DOHH2 (cell line): ENCODE measurements around the gene EIF3F.

Experiments
- H3F3A ChIP-seq: fragments of 200-600 bp; sonication (generic), shearing (Covaris generic); 2 replicates; pipeline ENCODE4 v1.6.0; 2016; ENCODE audit warnings: antibody characterized with exemption, mild to moderate bottlenecking; ENCODE audit not compliant: control insufficient read depth, insufficient read depth
- H3K27ac ChIP-seq: fragments of 200-600 bp; sonication (generic); 2 replicates; pipeline ENCODE4 v1.5.1; 2014; ENCODE audit warnings: low read depth, mild to moderate bottlenecking, low read length, moderate library complexity
- H3K27me3 ChIP-seq: fragments of 200-600 bp; sonication (generic); 2 replicates; pipeline ENCODE4 v1.6.1; 2014; ENCODE audit warnings: mild to moderate bottlenecking, low read length, mixed read lengths; ENCODE audit not compliant: control insufficient read depth
- H3K36me3 ChIP-seq: fragments of 200-600 bp; sonication (generic); 2 replicates; pipeline ENCODE4 v1.6.1; 2014; ENCODE audit warnings: mild to moderate bottlenecking, low read length, moderate library complexity, mixed read lengths; ENCODE audit not compliant: control insufficient read depth
- H3K4me1 ChIP-seq: fragments of 200-600 bp; sonication (generic); 2 replicates; pipeline ENCODE4 v1.6.1; 2014; ENCODE audit warnings: mild to moderate bottlenecking, low read length, mixed read lengths; ENCODE audit not compliant: control insufficient read depth
- H3K4me2 ChIP-seq: fragments of 200-600 bp; sonication (generic); 2 replicates; pipeline ENCODE4 v1.6.0; 2014; ENCODE audit warnings: mild to moderate bottlenecking, low read length, moderate library complexity
- H3K4me3 ChIP-seq: fragments of 200-600 bp; sonication (generic); 2 replicates; pipeline ENCODE4 v1.5.1; 2014; ENCODE audit warnings: mild to moderate bottlenecking, low read length, mixed read lengths
- H3K79me2 ChIP-seq: fragments of 200-600 bp; sonication (generic); 2 replicates; pipeline ENCODE4 v1.6.1; 2014; ENCODE audit warnings: mild to moderate bottlenecking, low read length, mixed read lengths; ENCODE audit not compliant: control insufficient read depth
- H3K9me2 ChIP-seq: fragments of 200-600 bp; sonication (generic); replicated peaks from 2 replicates; pipeline ENCODE4 v1.6.1; 2014; ENCODE audit warnings: mild to moderate bottlenecking, low read length, mixed read lengths; ENCODE audit not compliant: control insufficient read depth
- H3K9me3 ChIP-seq: fragments of 200-600 bp; sonication (generic); 2 replicates; pipeline ENCODE4 v1.6.1; 2014; ENCODE audit warnings: antibody characterized with exemption, low read length, mixed read lengths; ENCODE audit not compliant: control insufficient read depth, insufficient read depth
- H4K20me1 ChIP-seq: fragments of 200-600 bp; sonication (generic); 2 replicates; pipeline ENCODE4 v1.6.0; 2014; ENCODE audit warnings: low read depth, mild to moderate bottlenecking, antibody characterized with exemption, low read length, moderate library complexity; ENCODE audit not compliant: control insufficient read depth, insufficient read depth
- EZH2phosphoT487 ChIP-seq: fragments of 200-600 bp; sonication (generic); IDR thresholded peaks from 2 replicates; pipeline ENCODE4 v1.6.1; 2017; ENCODE audit warnings: borderline replicate concordance, mild to moderate bottlenecking, antibody characterized with exemption, low read length, moderate library complexity, mixed read lengths
- TF ChIP-seq, protein P1 (sequence below): fragments of 200-600 bp; sonication (generic); IDR thresholded peaks from one replicate; pipeline ENCODE4 v1.5.1; 2014; ENCODE audit warnings: antibody characterized with exemption, mild to moderate bottlenecking, low read depth, low read length; ENCODE audit not compliant: poor library complexity, severe bottlenecking

EIF3F gene

GRCh38 chr11:8015753-8016239, 28.7 kb downstream of the EIF3F start:
- H3K27ac ChIP-seq, result no peak overlapping the region
- H3K79me2 ChIP-seq, result no peaks in the 10 kb centered on the region
- no peak for TF ChIP-seq EZH2phosphoT487
- TF ChIP-seq, protein P1, sequence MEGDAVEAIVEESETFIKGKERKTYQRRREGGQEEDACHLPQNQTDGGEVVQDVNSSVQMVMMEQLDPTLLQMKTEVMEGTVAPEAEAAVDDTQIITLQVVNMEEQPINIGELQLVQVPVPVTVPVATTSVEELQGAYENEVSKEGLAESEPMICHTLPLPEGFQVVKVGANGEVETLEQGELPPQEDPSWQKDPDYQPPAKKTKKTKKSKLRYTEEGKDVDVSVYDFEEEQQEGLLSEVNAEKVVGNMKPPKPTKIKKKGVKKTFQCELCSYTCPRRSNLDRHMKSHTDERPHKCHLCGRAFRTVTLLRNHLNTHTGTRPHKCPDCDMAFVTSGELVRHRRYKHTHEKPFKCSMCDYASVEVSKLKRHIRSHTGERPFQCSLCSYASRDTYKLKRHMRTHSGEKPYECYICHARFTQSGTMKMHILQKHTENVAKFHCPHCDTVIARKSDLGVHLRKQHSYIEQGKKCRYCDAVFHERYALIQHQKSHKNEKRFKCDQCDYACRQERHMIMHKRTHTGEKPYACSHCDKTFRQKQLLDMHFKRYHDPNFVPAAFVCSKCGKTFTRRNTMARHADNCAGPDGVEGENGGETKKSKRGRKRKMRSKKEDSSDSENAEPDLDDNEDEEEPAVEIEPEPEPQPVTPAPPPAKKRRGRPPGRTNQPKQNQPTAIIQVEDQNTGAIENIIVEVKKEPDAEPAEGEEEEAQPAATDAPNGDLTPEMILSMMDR, result no peak
- no peaks in the 10 kb centered on the region for H3K9me3 ChIP-seq
- H3K4me1 ChIP-seq, result no peaks in the 10 kb centered on the region
- H3K36me3 ChIP-seq, result no peaks in the 10 kb centered on the region
- no peaks in the 10 kb centered on the region for H4K20me1 ChIP-seq
- peaks cover 47% of the 10 kb centered on the region for H3K27me3 ChIP-seq
- H3K4me3 ChIP-seq, result no peak overlapping the region
- H3K4me2 ChIP-seq, result no peak overlapping the region
- no peaks in the 10 kb centered on the region for H3F3A ChIP-seq
- H3K9me2 ChIP-seq, result no peaks in the 10 kb centered on the region

GRCh38 chr11:8016440-8016839, 29.3 kb downstream of the EIF3F start:
- Histone ChIP-seq H3K27ac (no peak overlapping the region), H3K4me1 (no peaks in the 10 kb centered on the region), H3K4me3 (no peak overlapping the region), H3K36me3 (no peaks in the 10 kb centered on the region), H3K79me2 (no peaks in the 10 kb centered on the region), H3K9me2 (no peaks in the 10 kb centered on the region), H4K20me1 (no peaks in the 10 kb centered on the region), H3F3A (no peaks in the 10 kb centered on the region), H3K4me2 (no peak overlapping the region), H3K27me3 (peaks cover 46% of the 10 kb centered on the region), H3K9me3 (no peaks in the 10 kb centered on the region)
- TF ChIP-seq, protein P1, result no peak
- no peak for TF ChIP-seq EZH2phosphoT487

DNA sequence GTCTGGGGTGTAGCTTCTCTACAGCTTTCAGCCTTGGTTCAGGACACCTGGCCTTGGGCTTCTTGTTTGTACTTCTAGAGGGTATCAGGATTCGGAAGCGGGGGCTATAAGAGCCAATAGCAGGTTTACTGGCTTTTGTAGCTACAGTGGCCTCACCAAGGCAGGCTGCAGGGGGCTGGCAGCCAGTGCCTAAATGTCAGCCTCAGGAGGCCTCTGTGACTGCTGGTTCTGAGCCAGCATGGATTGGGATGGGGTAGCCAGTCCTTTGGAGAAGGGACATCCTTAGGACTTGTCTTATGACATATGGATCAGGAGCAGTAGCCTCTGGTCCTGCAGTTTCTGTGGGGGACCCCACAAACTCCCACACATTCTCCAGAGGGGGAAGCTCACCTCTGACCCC, 29.9 kb downstream of the EIF3F start:
- Histone ChIP-seq H3F3A (no peaks in the 10 kb centered on the region), H3K4me1 (no peaks in the 10 kb centered on the region), H3K9me3 (no peaks in the 10 kb centered on the region), H3K36me3 (no peaks in the 10 kb centered on the region), H3K79me2 (no peaks in the 10 kb centered on the region), H4K20me1 (no peaks in the 10 kb centered on the region), H3K4me2 (no peak overlapping the region), H3K27ac (no peak overlapping the region), H3K9me2 (no peaks in the 10 kb centered on the region), H3K27me3 (peaks cover 42% of the 10 kb centered on the region), H3K4me3 (no peak overlapping the region)
- TF ChIP-seq EZH2phosphoT487, result no peak
- TF ChIP-seq, protein P1, result no peak
